Hepatocyte (in vitro differentiated cells): ENCODE data around the gene UTP11.
A peak's percentile ranks its signal among the peaks of the same experiment; 100 is the strongest.

Source experiments
- EZH2 ChIP-seq: fragments of 200-600 bp; sonication (generic); IDR thresholded peaks from 2 replicates; pipeline ENCODE4 v1.6.1; 2016; ENCODE audit warnings: antibody characterized with exemption, mild to moderate bottlenecking, borderline replicate concordance
- EZH2phosphoT487 ChIP-seq: fragments of 200-600 bp; sonication (generic); IDR thresholded peaks from one replicate; pipeline ENCODE4 v1.6.1; 2018; ENCODE audit warnings: antibody characterized with exemption, mild to moderate bottlenecking, low read depth, moderate library complexity; ENCODE audit not compliant: unreplicated experiment, severe bottlenecking
- TF ChIP-seq, protein P1 (sequence below): fragments of 200-600 bp; sonication (generic); IDR thresholded peaks from 2 replicates; pipeline ENCODE4 v1.5.1; 2016; ENCODE audit warnings: antibody characterized with exemption, mild to moderate bottlenecking; ENCODE audit not compliant: poor library complexity

- TF ChIP-seq, protein P1, sequence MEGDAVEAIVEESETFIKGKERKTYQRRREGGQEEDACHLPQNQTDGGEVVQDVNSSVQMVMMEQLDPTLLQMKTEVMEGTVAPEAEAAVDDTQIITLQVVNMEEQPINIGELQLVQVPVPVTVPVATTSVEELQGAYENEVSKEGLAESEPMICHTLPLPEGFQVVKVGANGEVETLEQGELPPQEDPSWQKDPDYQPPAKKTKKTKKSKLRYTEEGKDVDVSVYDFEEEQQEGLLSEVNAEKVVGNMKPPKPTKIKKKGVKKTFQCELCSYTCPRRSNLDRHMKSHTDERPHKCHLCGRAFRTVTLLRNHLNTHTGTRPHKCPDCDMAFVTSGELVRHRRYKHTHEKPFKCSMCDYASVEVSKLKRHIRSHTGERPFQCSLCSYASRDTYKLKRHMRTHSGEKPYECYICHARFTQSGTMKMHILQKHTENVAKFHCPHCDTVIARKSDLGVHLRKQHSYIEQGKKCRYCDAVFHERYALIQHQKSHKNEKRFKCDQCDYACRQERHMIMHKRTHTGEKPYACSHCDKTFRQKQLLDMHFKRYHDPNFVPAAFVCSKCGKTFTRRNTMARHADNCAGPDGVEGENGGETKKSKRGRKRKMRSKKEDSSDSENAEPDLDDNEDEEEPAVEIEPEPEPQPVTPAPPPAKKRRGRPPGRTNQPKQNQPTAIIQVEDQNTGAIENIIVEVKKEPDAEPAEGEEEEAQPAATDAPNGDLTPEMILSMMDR = peak; percentile 21
- TF ChIP-seq EZH2phosphoT487 = no peak
- peak; percentile 57 for TF ChIP-seq EZH2
Measured at GRCh38 chr1:38046884-38047602, 34.5 kb downstream of the UTP11 start.
